Neural cell (in vitro differentiated cells): ENCODE results near the gene CPNE9.

Experiments used
- MXI1 ChIP-seq: fragments of 450-650 bp; conservative IDR thresholded peaks from 2 replicates; pipeline ENCODE4 v1.6.1; 2014; ENCODE audit warnings: antibody characterized with exemption, mild to moderate bottlenecking; ENCODE audit not compliant: poor library complexity, severe bottlenecking
- TF ChIP-seq, protein P1 (sequence below): fragments of 450-650 bp; IDR thresholded peaks from 2 replicates; pipeline ENCODE4 v1.5.1; 2014; ENCODE audit warnings: antibody characterized with exemption, mild to moderate bottlenecking, moderate library complexity; ENCODE audit not compliant: poor library complexity, severe bottlenecking

GRCh38 chr3:9754678-9755077, 51.0 kb downstream of the CPNE9 start:
- TF ChIP-seq, protein P1, sequence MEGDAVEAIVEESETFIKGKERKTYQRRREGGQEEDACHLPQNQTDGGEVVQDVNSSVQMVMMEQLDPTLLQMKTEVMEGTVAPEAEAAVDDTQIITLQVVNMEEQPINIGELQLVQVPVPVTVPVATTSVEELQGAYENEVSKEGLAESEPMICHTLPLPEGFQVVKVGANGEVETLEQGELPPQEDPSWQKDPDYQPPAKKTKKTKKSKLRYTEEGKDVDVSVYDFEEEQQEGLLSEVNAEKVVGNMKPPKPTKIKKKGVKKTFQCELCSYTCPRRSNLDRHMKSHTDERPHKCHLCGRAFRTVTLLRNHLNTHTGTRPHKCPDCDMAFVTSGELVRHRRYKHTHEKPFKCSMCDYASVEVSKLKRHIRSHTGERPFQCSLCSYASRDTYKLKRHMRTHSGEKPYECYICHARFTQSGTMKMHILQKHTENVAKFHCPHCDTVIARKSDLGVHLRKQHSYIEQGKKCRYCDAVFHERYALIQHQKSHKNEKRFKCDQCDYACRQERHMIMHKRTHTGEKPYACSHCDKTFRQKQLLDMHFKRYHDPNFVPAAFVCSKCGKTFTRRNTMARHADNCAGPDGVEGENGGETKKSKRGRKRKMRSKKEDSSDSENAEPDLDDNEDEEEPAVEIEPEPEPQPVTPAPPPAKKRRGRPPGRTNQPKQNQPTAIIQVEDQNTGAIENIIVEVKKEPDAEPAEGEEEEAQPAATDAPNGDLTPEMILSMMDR, result no peak
- no peak for TF ChIP-seq MXI1
